VCaP (cell line): Measurements from ENCODE around the gene MAMLD1.

Experiments
- H3K27ac ChIP-seq: fragments of 450-650 bp; 2 replicates; pipeline ENCODE4 v1.5.1; 2017
- TF ChIP-seq, protein P1 (sequence below): fragments of 450-650 bp; conservative IDR thresholded peaks from 2 replicates; pipeline ENCODE4 v1.5.1; 2017; ENCODE audit warnings: mild to moderate bottlenecking, moderate library complexity

Gene MAMLD1

GRCh38 chrX:150512461-150512901, 149.4 kb downstream of the MAMLD1 start:
- no peak overlapping the region for H3K27ac ChIP-seq
- TF ChIP-seq, protein P1, sequence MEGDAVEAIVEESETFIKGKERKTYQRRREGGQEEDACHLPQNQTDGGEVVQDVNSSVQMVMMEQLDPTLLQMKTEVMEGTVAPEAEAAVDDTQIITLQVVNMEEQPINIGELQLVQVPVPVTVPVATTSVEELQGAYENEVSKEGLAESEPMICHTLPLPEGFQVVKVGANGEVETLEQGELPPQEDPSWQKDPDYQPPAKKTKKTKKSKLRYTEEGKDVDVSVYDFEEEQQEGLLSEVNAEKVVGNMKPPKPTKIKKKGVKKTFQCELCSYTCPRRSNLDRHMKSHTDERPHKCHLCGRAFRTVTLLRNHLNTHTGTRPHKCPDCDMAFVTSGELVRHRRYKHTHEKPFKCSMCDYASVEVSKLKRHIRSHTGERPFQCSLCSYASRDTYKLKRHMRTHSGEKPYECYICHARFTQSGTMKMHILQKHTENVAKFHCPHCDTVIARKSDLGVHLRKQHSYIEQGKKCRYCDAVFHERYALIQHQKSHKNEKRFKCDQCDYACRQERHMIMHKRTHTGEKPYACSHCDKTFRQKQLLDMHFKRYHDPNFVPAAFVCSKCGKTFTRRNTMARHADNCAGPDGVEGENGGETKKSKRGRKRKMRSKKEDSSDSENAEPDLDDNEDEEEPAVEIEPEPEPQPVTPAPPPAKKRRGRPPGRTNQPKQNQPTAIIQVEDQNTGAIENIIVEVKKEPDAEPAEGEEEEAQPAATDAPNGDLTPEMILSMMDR: no peak

DNA sequence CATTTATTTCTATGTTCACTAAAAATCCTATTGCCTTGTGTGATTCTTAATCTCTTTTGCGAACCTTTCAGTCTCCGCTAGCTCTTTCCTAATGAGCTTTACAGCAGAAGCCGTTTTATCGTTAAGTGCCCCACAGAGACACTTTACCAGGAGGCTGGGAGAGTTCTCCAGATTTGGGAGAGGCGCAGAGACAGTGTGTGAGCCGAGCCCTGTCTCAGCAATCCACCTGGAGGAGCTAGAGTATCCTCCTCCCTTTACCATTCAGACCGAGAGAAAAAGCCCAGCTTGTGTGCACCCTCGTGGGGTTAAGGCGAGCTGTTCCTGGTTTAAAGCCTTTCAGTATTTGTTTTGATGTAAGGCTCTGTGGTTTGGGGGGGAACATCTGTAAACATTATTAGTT, 150.4 kb downstream of the MAMLD1 start:
- TF ChIP-seq, protein P1: no peak
- no peak overlapping the region for H3K27ac ChIP-seq

DNA sequence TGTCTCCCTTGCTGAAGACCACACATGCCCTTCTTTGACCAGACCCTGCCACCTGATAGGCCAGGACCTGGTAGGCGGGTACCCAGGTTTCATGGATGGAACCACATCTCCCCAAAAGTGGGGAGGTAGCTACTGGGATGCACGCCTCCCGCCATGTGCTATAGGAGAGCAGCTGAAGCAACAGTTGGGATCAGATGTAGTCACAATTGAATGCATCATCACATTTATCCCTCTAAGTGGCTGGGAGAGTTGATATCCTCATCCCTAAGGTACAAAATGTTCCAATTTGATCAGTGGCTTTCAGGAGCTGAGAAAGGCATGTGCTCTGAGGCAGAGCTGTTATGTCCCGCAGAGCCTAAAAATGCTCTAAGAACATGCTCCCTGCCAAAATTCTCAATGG, 151.3 kb downstream of the MAMLD1 start:
- TF ChIP-seq, protein P1: no peak
- no peak overlapping the region for H3K27ac ChIP-seq

DNA sequence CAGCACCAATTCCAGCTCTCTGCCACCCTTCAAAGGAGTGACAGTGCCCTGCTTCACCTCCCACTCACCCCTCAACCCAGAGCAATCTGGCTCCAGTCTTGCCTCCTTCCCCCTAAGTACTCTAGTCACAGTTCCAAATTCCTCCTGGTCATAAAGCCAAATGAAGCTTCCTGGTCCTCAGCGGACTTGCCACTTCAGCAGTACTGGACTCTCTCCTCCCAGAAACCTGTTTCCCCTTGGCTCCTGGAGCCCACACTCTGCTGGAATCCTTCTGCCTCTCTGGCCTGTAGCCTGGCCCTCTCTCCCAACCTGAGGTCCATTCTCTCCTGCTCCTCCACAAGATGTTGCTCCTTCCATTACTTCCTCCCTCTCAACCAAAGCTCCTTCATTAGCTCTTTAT, 152.7 kb downstream of the MAMLD1 start:
- TF ChIP-seq, protein P1: no peak
- no peak overlapping the region for H3K27ac ChIP-seq

DNA sequence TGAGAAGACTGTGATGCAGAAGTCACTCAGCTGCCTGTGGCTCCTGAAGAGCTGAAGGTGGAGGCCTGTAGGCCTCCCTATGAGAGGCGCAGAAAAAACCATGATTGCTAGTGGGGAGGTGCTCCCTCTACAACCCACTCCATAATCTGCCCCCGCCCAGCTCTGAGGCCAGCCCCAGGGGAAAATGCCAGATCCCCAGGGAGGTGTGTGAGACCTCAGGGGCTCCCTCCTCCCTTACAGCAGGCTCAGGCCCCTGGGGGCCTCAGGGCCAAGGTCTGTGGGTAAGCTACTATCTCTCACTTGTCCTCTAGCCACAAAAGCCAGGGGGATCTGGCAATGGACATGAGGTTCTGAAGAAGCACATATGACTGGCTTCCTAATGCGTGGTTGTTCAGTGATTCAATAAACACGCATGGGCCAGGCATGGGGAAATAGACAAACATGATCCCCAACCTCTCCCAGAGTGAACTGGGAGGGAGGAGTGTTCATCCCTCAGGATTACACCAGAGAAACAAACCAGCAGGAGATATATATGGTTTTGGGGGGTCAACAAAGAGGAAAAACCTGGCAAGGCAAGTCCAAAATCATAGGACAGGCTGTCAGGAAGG, 154.3 kb downstream of the MAMLD1 start:
- H3K27ac ChIP-seq: no peak overlapping the region
- TF ChIP-seq, protein P1: no peak

- no peak overlapping the region for H3K27ac ChIP-seq
- TF ChIP-seq, protein P1: no peak
Observed at GRCh38 chrX:150522494-150522893, 159.4 kb downstream of the MAMLD1 start.

- no peak overlapping the region for H3K27ac ChIP-seq
- TF ChIP-seq, protein P1: no peak
Observed at GRCh38 chrX:150525061-150525919, 162.2 kb downstream of the MAMLD1 start.
